SH-SY5Y (cell line): Measurements from ENCODE around the gene PCP4.

ENCODE experiments used
- GATA2 ChIP-seq: IDR thresholded peaks from 2 replicates; pipeline ENCODE4 v1.6.1; 2011; ENCODE audit warnings: mild to moderate bottlenecking, low read depth, low read length
- GATA3 ChIP-seq: IDR thresholded peaks from 2 replicates; pipeline ENCODE4 v1.6.1; 2011; ENCODE audit warnings: low read depth, mild to moderate bottlenecking, low read length, moderate library complexity

- no peak for TF ChIP-seq GATA3
- no peak for TF ChIP-seq GATA2
Measured at GRCh38 chr21:39891111-39891510, 23.9 kb downstream of the PCP4 start.
